Heart right ventricle (tissue), 16 donors: ENCODE results near the gene GON4L. TPM values are rescaled to one million over a fixed set of nuclear protein-coding genes. Genes with fewer than 3 reads are reported as not detected.
A peak's percentile ranks its signal among the peaks of the same experiment; 100 is the strongest.
"Not testable (repeated sequence)": the region's sequence is repeated elsewhere in the genome, so short reads cannot be mapped to it uniquely, and the experiment has no call there.

ENCODE experiments used
- ATAC-seq, 8 donors: fragments of 200-7000 bp; cut with Tn5 transposase; one replicate each; pipeline ENCODE4 v1.9.1; 2020; ENCODE audit warnings: mild to moderate bottlenecking in 8 of 8, moderate library complexity in 8 of 8, moderate number of reproducible peaks in 1 of 8
- DNase-seq, 2 donors: peaks; one replicate each; pipeline ENCODE4 v3.0.0-alpha.2; 2020
- H3K27ac ChIP-seq, 10 donors: fragments of 200-600 bp; sonication (generic) in 2 of 10; one replicate each; pipeline versions ENCODE4 v1.5.0 to v1.8.0; 2020 to 2022; ENCODE audit warnings: mild to moderate bottlenecking in 3 of 10
- H3K27me3 ChIP-seq, 7 donors: fragments of 200-600 bp; one replicate each; pipeline ENCODE4 v1.8.0; 2021 to 2022; ENCODE audit warnings: mild to moderate bottlenecking in 2 of 7
- H3K36me3 ChIP-seq, 9 donors: fragments of 200-600 bp; sonication (generic) in 1 of 9; one replicate each; pipeline versions ENCODE4 v1.5.0 to v1.8.0; 2020 to 2022; ENCODE audit warnings: mild to moderate bottlenecking in 2 of 9
- H3K4me1 ChIP-seq, 9 donors: fragments of 200-600 bp; sonication (generic) in 1 of 9; one replicate each; pipeline versions ENCODE4 v1.5.0 to v1.8.0; 2020 to 2022; ENCODE audit warnings: mild to moderate bottlenecking in 4 of 9
- H3K4me3 ChIP-seq, 10 donors: fragments of 200-600 bp; sonication (generic) in 2 of 10; one replicate each; pipeline versions ENCODE4 v1.5.0 to v1.8.0; 2020 to 2022; ENCODE audit warnings: mild to moderate bottlenecking in 7 of 10, moderate library complexity in 2 of 10
- H3K9me3 ChIP-seq, 11 donors: fragments of 200-600 bp in 10 of 11; sonication (generic) in 2 of 11; one replicate each; pipeline versions ENCODE4 v1.5.0 to v1.8.0; 2013 to 2022; ENCODE audit warnings: mild to moderate bottlenecking in 2 of 11, control low read depth in 1 of 11, moderate library complexity in 1 of 11
- WGBS, 2 donors: extraction: QIAGEN DNeasy Blood & Tissue Kit; methylation state at CpG; one replicate each; pipeline ENCODE4 v1.1.7; 2013; ENCODE audit warnings: inconsistent platforms in 1 of 2; 5-methylcytosine and 5-hydroxymethylcytosine counted together
- intact Hi-C, 10 donors: fragments of 100-400 bp; cut with DNase I; formaldehyde crosslinking; loops; one replicate each; pipeline versions ENCODE4 v1.11.1 to v1.14.2; 2022
- polyA plus RNA-seq, 2 donors: library from polyadenylated mRNA; stranded (reverse); fragments of 200-250 nt; gene quantifications; one replicate each; pipeline ENCODE4 v1.2.3, GENCODE V29; 2013
- total RNA-seq, 10 donors: library from RNA; stranded (reverse); fragmentation: NEBNext Ultra II Directional in 3 of 10; extraction: Animal tissue kit (Norgen Biotek cat#: 25700) in 3 of 10; gene quantifications; one replicate each; pipeline versions ENCODE4 v1.2.1 to v1.2.4, GENCODE V29; 2021 to 2023
- TF ChIP-seq, protein P1 (sequence below), 9 donors: fragments of 200-600 bp; sonication (generic) in 2 of 9; IDR thresholded peaks; one replicate each; pipeline versions ENCODE4 v1.5.0 to v1.8.0; 2021 to 2022; ENCODE audit warnings: antibody characterized with exemption in 9 of 9, mild to moderate bottlenecking in 5 of 9, moderate library complexity in 1 of 9
- donor health status: Arrhythmogenic right ventricular cardiomyopathy.
- donor health status: ischemic (EF 13 %, LVEDD 7.1; RV severe dilation, severe dysfunction).
- donor health status: healthy with polysubstance abuse.
- donor health status: DM: no; HTN: yes; CAD: no.
- donor health status: DM: no; HTN: no; CAD: no.
- donor health status: ischemic (EF 25% LVEDD 6.9; RV normal size, moderate dysfunction).
- donor health status: ischemic (EF 25% LVEDD 5.7; RV mildly dilated, moderate dysfunction).
- donor health status: healthy.
- donor health status: DM: yes; HTN: yes; CAD: no.
- donor health status: Ischemic cardiomyopathy.
- donor health status: ischemic (EF 35%, LVEDD 5.7; RV mildly dilated, moderate dysfunction).
- donor health status: nonischemic (EF 11% LVEDD 7.7; RV severe dilation, severe dysfunction).
- donor health status: DM: yes; HTN: yes; CAD: no.
- donor health status: PGD.
- donor health status: ischemic (EF 29% LVEDD 5.4; RV normal size, mild dysfunction).
- donor health status: nonischemic (EF 23%, LVEDD 6.1; RV moderate dilation, normal function).

The GON4L gene
- total and polyA plus RNA-seq, 12 donors: 8.8 to 30.7 (median 26.7) TPM

DNA sequence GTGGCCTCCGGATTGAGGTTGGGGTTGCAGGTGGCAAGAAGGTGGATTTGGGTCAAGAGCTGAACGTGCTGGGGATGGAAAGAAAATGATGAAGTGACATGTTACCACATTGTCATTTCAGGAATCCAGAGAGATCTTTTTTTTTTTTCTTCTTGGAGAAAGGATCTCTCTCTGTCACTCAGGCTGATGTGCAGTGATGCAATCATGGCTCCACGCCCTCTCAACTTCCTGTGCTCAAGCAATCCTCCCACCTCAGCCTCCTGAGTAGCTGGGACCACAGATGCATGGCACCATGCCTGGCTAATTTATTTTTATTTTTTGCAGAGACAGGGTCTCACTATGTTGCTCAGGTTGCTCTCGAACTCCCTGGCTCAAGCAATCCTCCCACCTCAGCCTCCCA, 80.6 kb downstream of the GON4L start:
- H3K36me3 ChIP-seq: peaks cover 0 to 100% (median 55%) of the 10 kb centered on the region in 9 donors
- TF ChIP-seq, protein P1, sequence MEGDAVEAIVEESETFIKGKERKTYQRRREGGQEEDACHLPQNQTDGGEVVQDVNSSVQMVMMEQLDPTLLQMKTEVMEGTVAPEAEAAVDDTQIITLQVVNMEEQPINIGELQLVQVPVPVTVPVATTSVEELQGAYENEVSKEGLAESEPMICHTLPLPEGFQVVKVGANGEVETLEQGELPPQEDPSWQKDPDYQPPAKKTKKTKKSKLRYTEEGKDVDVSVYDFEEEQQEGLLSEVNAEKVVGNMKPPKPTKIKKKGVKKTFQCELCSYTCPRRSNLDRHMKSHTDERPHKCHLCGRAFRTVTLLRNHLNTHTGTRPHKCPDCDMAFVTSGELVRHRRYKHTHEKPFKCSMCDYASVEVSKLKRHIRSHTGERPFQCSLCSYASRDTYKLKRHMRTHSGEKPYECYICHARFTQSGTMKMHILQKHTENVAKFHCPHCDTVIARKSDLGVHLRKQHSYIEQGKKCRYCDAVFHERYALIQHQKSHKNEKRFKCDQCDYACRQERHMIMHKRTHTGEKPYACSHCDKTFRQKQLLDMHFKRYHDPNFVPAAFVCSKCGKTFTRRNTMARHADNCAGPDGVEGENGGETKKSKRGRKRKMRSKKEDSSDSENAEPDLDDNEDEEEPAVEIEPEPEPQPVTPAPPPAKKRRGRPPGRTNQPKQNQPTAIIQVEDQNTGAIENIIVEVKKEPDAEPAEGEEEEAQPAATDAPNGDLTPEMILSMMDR (IDR thresholded peaks at IDR 0.05): no peak
- H3K27ac ChIP-seq: no peak overlapping the region
- ATAC-seq: peak in 2 of 8 donors; percentile 40 to 49
- intact Hi-C loops: loop anchor here in 1 of 10 donors (10.0 kb wide), 1 partner anchor 128 kb away; no protein-coding TSS in a partner anchor
- WGBS, 2 donors: 91 to 94% methylated on average over 4 of the region's 4 CpGs
- DNase-seq: peak in 1 of 2 donors; percentile 11
- no peak overlapping the region for H3K4me3 ChIP-seq
- no peaks in the 10 kb centered on the region for H3K9me3 ChIP-seq
- no peaks in the 10 kb centered on the region for H3K4me1 ChIP-seq
- no peaks in the 10 kb centered on the region for H3K27me3 ChIP-seq

DNA sequence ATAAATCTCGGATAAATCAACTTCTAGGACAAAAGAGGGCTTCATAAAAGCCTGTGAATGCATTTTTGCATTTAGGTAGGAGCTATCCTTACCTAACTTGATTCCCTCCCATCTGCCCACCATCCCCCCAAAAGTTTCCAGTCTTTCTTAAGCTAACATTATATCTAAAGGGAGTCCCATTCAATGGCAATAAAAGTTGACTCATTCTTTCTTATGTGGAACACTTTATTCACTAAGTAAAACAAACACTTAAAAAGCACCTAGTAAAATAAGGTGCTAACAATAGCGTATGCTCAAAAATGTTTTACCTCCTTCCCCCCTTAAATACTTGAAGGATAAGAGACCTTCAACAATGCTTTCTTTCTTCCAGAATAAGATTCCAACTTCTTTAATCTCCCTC, 83.8 kb downstream of the GON4L start:
- H3K4me1 ChIP-seq: no peaks in the 10 kb centered on the region
- peaks cover 0 to 100% (median 80%) of the 10 kb centered on the region in 9 donors for H3K36me3 ChIP-seq
- H3K27ac ChIP-seq: no peak overlapping the region
- H3K9me3 ChIP-seq: no peaks in the 10 kb centered on the region
- intact Hi-C loops: loop anchor here in 1 of 10 donors (10.0 kb wide), 1 partner anchor 132 kb away; no protein-coding TSS in a partner anchor
- no peak overlapping the region for H3K4me3 ChIP-seq
- TF ChIP-seq, protein P1 (IDR thresholded peaks at IDR 0.05): no peak
- ATAC-seq (no peak), DNase-seq (no peak)
- H3K27me3 ChIP-seq: no peaks in the 10 kb centered on the region
- 91 to 94% methylated on average over 2 of the region's 2 CpGs for WGBS, 2 donors

DNA sequence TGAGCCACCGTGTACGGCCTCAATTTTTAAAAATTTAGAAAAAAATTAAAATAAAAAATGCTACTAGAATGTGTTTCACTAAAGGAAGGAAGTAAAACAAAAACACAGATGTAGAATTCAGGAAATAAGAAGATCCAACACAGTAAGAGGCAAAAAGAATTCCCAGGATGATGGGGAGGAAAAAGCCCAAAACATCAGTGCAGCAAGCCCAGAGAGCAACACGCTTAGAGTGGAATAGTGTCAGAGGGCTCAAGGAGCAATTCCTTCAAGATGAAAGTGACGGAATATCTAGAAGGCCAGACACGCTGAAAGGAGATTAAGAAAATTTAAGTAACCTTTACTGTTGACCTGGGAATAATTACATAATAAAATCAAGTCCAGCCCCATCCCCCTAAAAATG, 87.8 kb downstream of the GON4L start:
- DNase-seq: no peak
- no peak for ATAC-seq
- Histone ChIP-seq H3K27me3 (no peaks in the 10 kb centered on the region), H3K27ac (no peak overlapping the region), H3K9me3 (no peaks in the 10 kb centered on the region), H3K4me1 (no peaks in the 10 kb centered on the region), H3K36me3 (peaks cover 0 to 99% (median 82%) of the 10 kb centered on the region in 9 donors), H3K4me3 (no peak overlapping the region)
- intact Hi-C loops: no loop called here
- TF ChIP-seq, protein P1 (IDR thresholded peaks at IDR 0.05): no peak
- 81 to 85% methylated on average over 5 of the region's 5 CpGs for WGBS, 2 donors

DNA sequence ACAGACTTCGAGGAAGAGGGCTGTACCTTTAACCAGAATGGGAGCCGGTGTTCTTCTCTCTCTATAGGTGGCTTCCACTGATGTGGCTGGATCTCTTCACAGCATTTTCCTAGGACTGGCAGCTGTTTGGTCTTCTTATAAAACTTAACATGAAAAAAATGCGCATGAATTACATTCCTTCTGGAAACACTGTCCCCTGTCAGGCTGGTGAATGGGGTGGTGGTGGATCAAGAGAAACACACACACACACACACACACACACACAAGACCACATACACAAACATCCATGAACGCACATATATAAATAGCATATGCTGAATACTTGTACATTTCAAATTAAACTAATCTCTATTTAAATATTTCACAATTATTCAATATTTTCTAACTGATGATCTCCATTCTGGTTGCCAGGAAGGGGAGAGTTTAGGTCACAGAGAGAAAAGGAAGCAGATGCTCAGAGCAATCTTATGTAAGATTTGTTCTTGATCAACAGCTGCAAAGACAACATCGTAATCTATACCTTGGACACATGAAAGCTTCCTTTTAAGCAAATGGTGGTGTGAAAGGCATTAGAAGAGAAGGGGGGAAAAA, 89.5 kb downstream of the GON4L start:
- H3K4me3 ChIP-seq, H3K27ac ChIP-seq, H3K27me3 ChIP-seq, H3K9me3 ChIP-seq, intact Hi-C loops, ATAC-seq, DNase-seq: not testable (repeated sequence)
- Histone ChIP-seq H3K4me1 (peaks cover 0 to 13% (median 0%) of the 10 kb centered on the region in 9 donors), H3K36me3 (peaks cover 0 to 98% (median 74%) of the 10 kb centered on the region in 9 donors)
- 80 to 92% methylated on average over 3 of the region's 5 CpGs for WGBS, 2 donors

DNA sequence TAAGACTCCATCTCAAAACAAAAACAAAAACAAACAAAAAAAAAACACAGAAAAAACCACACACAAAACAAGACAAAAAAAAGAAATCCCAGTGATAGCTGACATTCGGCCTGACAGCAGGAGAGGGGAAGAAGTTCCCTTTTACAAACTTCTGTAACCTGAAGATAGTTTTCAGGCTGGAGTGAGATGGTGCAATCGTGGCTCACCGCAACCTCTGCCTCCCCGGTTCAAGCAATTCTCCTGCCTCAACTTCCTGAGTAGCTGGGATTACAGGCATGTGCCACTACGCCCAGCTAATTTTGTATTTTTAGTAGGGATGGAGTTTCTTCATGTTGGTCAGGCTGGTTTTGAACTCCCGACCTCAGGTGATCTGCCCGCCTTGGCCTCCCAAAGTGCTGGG, 93.0 kb downstream of the GON4L start:
- H3K9me3 ChIP-seq, H3K27me3 ChIP-seq, H3K27ac ChIP-seq, intact Hi-C loops, ATAC-seq, DNase-seq, H3K4me3 ChIP-seq: not testable (repeated sequence)
- peaks cover 0 to 13% (median 0%) of the 10 kb centered on the region in 9 donors for H3K4me1 ChIP-seq
- H3K36me3 ChIP-seq: peaks cover 3 to 98% (median 69%) of the 10 kb centered on the region in 9 donors
- WGBS, 2 donors: 91 to 95% methylated on average over 7 of the region's 7 CpGs

DNA sequence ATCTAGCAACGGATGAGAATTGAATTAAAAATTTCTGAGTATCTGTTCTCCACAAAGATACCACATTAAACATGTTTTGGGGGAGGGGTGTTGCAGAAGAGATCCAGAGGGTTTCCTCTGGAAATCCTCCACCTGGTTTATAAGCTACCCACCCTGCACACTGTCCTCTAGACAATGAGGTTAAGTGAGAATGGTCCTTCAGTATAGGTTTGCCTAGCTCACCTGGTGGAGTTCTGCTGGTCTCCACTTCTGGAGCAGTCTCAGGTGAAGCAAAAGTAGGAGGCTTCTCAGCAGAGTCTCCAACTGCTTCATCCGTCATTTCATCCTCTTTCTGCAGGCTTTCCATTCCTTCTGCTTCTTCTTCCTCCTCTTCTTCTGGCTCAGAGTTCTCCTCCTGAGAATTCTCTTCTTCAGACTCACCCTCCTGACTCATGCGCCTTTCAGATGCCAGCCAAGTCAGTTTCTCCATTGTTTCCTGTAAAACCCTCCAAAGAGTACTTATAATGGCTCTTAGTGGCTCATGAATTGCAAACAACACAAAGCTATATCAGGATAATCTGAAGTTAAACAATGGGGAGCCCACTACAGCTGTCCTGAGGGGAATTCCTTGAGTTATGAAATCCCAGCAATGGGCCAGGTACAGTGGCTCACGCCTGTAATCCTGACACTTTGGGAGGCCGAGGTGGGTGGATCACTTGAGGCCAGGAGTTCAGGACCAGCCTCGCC, 93.8 kb downstream of the GON4L start:
- H3K9me3 ChIP-seq, H3K27me3 ChIP-seq, H3K4me3 ChIP-seq, DNase-seq, intact Hi-C loops, H3K27ac ChIP-seq: not testable (repeated sequence)
- Histone ChIP-seq H3K36me3 (peaks cover 3 to 98% (median 61%) of the 10 kb centered on the region in 9 donors), H3K4me1 (peaks cover 0 to 13% (median 0%) of the 10 kb centered on the region in 9 donors)
- peak in 1 of 8 donors; percentile 77 for ATAC-seq
- 90 to 91% methylated on average over 6 of the region's 6 CpGs for WGBS, 2 donors
